Endometrial microvascular endothelial cells (primary cell): ENCODE measurements around the gene SMYD3. TPM values are rescaled to one million over a fixed set of nuclear protein-coding genes. Genes with fewer than 3 reads are reported as not detected.

ENCODE experiments used
- in situ Hi-C: cut with HindIII; loops from 2 replicates; pipeline ENCODE4 v1.10.0; 2017; ENCODE audit warnings: low sequenced_read_pairs, low pct_unique_long_range_greater_than_20kb; ENCODE audit errors: inconsistent ontology term
- total RNA-seq: library from RNA; depleted of rRNA; stranded (reverse); fragments of >200 nt; gene quantifications from one replicate; pipeline ENCODE4 v1.2.3, GENCODE V29; 2015; ENCODE audit errors: inconsistent ontology term

Gene SMYD3
- total RNA-seq, 1 donor from 2014 or later, result 16.6 TPM

DNA sequence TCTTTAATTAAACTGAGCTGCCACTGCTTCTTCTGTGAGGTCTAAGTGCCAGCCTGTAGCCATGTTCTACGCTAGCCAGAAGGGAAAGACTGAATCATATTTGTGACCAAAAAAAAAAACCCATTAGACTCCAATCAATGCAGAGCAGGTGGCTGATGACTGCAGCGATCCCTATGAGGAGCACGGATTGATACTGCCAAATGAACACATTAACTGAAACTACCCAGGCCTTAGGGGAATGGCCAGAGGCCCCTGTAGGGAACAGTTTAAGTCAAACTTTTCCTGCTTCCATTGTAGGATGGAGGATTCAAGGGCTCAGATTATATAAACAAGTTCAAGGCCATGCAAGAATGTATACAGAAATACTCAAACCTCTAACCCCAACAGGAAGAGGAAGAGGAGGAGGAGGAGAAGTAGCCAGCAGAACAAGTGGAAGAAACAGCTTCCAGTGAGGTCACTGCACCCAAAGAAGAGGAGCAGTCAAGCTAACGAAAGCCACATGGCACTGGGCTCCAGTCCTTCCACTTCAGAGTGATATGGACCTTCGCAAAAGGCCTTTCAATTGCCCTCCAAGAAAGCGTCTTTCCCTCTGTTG is 328.3 kb downstream of the SMYD3 start:
- in situ Hi-C loops, result no loop called here

DNA sequence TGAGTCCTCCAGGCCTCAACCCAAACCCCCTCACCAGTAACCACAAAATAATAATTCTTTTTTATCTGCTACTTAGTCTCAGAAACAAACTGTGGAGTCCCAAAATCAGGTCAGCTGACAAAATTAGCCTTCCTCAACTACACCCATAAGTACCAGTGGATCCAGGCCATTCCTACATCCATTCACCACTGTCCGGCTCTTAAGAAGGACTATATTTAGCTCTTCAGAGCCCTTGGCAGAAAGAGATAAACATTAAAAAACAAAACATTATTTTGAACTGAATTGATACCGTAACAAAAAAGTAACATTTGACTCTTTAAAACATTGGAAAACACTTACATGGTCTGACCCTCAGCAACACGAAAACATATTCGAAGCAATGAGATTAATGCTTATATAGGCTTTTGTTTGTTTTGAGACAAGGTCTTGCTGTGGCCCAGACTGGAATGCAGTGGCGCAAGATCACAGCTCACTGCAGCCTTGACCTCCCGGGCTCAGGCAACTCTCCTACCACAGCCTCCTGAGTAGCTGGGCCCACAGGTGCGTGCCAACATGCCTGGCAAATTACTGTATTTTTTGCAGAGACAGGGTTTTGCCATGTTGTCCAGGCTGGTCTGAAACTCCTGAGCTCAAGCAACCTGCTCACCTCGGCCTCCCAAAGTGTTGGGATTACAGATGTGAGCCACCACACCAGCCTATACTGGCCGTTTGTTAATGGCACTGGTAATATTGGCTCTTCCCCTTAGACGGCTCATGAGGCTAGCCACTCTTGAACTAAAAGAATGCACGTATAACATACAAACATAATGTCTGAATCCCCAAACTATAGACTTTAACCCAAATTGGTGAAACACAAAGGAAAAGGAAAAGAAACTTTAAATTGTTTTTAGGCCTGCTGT is 330.7 kb downstream of the SMYD3 start:
- in situ Hi-C loops, result no loop called here

DNA sequence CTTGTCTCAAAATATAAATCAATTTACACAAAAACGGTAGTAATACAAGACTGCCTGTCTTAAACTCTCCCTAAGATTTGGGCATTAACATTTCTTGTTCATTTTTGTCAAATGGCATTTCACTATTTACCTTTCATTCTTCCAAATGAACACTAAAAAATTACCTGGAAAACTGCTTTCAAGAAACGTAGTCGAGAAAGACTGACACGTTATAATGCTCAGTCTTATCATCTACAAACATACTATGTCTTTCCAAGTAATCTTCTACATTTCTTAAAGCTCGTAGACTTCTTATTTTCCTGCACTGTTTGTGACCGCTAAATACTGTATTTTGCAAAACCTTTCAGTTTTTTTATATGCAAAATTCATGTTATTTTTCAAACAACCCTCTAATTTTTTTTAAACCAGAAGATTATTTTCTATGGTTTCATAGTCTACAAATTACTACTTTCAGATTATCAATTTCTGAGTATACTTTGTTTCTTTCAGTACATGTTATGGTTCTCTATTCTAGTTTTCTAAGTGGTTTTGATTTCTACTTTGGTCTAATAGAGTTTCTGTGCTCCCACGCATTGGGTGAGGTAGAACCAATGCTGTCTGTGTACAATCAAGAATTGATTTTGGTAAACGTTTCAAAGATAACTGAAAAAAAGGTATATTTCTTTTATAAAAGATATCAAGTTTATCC is 336.4 kb downstream of the SMYD3 start:
- in situ Hi-C loops, result no loop called here

DNA sequence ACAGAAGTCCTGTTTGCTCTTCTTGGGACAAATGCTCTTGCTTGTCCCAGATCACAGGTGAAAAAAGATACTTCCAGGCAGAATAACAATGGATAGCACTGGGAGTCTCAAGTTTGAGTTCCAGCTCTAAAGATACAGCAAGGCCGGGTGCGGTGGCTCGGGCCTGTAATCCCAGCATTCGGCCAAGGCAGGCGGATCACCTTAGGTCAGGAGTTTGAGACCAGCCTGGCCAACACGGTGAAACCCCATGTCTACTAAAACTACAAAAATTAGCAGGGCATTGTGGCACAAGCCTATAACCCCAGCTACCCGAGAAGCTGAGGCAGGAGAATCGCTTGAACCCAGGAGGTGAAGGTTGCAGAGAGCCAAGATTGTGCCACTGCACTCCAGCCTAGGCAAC is 337.6 kb downstream of the SMYD3 start:
- in situ Hi-C loops, result no loop called here

DNA sequence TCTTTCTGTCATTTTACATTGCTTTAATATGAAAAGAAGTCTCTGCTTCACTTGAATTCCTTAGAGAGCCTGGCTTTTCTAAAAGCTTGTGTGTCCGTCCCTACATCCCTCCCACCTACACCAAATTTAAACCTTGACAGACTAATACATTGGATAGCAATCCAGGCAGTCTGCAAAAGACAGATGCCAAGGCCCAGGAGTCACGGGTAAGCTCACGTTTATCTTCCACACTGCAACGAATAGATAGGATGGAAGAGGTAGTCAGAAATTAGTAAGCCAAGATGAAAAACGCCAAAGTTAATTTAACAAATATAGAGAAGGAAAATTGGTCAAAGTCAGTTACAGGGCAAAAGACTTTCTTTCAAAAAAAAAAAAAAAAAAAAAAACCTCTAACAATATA is 338.1 kb downstream of the SMYD3 start:
- in situ Hi-C loops, result no loop called here

DNA sequence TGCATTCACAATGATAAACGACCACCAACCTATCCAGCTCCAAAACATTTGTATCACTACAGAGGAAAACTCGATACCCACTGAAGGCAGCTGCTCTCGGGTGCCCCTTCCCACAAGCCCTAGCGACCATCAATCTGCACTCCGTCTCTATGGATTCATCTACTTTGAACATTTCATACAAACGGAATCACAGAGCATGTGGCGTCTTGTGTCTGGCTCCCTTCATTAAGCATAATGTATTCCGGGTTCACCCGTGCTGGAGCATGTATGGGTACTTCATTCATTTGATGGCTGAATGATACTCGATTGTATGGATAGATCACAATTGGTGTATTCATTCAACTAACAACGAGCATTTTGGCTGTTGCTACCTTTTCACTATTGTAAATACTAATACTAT is 340.2 kb downstream of the SMYD3 start:
- in situ Hi-C loops, result no loop called here

DNA sequence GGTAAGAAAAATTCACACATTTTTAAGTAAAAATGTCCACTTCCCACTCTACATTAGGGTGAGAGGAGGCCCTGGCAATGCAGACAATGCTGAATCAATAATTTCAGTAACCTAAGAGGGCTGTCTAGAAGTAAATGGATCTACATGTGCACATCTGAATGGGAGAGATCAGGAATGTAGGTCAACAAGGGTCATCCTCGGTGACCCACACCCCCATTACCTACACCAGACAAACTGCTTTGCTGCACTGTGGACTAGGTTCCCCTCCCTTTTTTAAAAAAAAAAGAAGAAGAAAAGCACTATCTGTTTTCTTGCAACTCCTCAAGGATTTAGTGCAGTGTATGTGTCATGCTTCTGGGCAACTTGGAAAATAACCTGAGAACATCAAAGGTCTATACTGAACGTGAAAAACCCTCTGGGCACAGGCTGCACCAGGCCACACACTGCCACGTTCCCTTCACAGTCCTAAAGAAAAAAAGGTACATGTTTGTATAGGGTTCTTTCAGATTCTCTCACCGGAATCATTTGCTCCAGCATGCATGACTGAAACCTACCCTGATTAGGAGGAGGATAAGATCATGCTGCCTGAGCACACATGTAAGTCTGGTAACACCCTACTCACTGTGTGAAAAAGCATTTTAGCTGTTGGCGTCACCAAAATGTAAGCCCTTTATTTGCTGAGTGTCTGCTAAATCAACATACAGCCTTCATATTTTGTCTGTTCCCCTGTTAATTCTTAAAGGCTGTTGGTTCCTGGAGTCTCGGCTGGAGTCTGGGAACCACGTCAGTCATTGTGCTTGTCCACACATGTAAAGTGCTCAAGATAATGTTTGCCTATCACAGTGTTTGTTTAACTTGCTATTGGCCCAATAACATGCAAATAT is 341.0 kb downstream of the SMYD3 start:
- in situ Hi-C loops, result no loop called here

DNA sequence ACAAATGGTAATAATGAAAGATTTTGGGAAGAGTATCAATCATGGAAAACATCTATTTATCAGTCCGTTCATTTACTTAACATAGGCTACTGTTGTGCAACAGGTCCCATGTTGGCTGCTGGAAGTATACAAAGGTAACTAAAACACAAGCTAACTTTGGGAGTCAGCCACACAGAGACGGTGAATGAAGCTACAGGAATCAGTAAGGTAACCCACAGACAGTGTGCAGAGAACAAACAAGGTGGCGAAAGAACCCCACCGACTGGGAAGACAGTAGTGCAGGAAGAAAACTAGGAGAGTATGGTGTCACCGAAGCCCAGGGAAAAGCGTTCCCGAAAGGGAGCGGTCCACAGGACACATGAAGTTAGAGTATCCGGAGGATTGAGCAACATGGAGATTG is 342.3 kb downstream of the SMYD3 start:
- in situ Hi-C loops, result no loop called here

DNA sequence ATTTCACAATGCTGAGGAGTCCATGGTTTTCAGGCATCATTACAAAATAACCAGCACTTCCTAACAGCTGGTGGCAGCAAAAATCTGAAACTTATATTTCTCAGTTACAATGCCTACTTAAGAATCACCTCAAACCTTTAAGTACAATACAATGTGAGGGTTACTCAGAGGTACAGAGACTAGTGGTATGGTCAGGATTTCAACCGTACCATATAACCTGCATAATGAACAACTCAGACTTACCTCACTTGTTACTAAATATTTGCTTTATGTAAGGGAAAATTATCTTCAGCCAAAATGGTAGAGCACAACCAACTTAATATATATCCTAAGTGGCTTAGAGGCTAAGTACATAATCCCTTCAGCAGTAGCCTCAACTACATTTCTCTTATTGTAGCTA is 344.5 kb downstream of the SMYD3 start:
- in situ Hi-C loops, result no loop called here

DNA sequence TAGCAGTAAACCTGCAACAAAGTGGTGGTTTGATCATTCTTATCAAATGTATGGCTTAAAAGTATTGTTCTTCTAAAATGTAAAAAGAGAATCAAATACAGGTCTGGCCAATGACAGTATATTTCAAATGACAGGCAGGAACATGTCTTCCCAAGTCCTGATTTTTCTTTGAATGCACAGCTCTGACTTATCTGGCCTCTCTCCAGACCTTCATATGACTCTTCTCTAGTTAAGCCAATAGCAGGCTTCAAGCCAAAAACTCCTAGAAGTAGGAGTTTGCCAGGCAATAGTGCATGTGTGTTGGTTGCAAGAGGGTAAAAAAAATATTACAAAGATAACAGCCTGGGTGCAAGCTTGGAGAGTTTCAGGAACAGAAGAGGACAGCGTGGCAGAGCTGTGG is 345.5 kb downstream of the SMYD3 start:
- in situ Hi-C loops, result no loop called here

DNA sequence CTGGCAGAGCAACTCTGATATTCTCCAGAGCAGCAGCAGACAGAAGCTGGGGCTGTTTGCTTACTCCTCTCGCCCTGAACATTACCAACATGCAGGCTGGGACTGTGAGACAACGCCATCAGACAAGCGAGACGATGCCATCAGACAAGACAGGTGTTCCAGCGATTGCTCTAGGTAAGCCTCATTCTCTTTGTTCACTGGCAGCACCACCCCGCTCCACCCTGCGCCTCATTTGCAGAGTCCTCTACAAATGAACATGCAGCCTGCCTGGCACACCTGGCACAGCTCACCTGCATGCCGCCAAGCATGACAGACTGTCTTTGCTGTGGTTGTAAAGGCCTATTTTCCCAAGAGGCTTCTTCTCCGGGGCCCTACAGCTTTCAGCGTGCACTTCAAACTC is 346.2 kb downstream of the SMYD3 start:
- in situ Hi-C loops, result no loop called here

DNA sequence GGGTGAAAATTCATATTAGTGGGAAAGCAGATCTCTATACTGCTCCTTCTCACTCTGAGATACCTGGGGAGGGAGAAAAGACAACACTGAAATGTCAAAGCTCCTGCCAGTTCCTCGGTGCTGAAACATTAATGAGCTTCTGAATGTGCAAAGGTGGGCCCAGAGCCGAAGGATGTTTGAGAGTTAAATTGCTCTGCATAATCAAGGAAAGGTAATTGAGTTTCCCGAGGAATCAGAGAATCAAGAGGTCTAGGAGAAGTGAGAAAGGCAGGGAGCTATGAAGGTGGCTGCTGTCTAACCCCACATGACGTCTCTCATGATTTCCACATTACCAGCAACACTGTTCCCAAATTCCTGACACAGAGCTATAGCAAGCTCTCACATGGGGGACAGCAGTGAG is 346.7 kb downstream of the SMYD3 start:
- in situ Hi-C loops, result no loop called here

DNA sequence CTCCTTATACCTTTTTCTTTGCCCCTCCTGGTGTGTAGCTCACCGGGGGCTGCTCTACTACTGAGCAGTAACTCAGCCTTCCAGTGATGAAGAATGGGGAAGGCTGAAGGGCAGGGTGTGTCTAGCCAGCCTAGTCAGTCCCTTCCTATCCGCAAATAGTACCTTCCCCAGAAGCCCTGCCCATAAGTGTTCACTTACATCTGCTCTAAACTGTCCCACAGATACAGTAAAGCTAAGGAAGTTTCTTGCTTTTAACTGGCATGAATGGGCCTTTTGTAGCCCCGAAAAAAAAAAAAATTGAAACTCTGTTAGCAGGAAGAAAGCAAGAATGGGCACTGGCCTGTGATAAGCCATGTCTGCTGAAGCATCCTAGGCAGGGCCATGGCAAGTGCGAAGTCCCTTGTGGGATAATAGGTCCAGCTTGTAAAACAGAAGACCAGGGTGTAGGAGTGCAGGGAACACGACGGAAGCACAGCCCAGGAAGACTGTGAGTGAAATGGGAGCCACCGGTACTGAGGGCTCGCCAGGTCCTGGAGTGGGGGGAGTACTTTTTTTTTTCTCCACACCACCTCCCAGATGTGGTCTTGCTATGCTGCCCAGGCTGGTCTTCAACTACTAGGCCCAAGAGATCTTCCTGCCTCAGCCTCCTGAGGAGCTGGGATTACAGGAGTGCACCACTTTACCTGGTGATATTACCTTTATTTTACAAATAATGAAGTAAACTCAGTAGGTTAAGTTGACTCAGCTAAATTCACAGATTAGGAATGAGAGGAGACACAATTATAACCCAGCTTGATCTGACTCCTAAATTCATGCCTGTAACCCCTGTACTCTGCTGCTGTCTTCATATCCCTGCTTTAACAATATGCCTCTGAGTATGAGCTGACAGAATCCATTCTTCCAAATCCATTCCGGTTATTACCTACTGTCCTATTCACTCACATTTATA is 347.5 kb downstream of the SMYD3 start:
- in situ Hi-C loops, result no loop called here

DNA sequence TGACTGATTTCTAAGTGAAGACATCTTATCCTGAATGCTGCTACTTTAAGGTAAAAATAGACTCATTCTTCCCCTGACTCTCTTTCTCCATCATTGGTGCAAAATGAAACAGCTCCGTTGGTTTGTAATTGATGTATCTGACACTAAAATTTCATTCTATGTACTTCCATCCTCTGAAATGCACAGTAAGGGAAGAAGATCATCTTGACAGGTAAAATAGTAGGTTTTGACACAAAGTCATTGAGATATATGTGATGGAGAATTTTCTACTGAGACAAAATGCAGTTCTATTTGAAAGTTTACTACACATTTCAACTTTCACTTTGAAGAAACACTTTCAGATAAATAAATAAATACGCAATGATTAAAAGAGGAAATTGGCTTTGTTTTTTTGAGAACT is 348.9 kb downstream of the SMYD3 start:
- in situ Hi-C loops, result no loop called here

DNA sequence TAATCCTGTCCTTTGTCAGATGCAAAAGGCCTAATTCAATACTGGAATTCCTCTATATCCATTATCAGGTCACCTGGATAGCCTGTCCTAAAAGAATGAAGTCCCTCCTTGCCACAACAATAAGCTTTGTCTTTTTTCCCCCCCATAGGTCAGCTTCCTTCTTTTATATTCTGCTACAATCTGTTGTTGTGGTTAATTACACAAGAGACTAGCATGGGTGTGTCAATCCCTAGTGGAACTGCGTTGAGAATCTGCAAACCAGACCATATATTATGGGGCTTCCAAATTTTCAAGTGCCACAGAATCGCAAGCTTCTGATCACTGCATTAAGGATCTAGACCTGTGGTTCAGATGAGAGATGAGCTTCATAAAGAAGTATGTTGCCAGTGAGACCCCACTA is 349.6 kb downstream of the SMYD3 start:
- in situ Hi-C loops, result no loop called here

DNA sequence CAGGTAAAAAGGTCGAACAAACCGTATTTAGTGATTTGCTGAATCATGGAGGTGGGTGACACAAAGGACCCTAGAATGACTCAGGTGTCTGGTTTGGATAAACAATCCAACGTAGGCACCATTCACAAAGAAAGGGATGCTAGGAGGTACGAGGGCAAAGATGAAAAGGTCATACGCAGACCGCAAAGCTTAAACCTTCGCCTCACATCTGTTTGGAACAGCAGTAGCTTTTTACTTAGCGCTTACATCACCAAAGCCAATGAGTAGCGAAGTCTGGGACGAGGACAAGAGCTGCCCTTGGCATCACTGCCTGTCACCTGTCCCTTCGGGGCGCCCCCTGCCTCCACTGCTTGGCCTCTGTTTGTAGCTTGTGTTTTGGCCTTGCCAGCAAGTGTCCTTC is 350.2 kb downstream of the SMYD3 start:
- in situ Hi-C loops, result no loop called here

DNA sequence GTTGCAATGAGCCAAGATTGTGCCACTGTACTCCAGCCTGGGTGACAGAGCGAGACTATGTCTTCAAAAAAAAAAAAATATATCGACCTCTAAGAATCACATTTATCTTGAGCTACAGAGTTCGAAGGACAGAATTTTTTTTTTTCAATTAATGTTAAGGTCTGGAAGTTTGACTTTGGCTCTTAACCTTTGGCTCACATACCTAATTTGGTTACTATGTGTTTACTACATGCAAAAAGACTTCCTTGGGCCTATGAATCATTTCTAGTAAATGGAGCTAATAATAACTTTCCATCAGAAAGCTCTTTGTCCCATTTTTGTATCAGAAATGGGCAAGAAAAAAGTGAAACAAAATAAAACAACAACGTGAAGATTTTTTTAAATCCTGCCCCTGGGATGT is 351.2 kb downstream of the SMYD3 start:
- in situ Hi-C loops, result no loop called here

DNA sequence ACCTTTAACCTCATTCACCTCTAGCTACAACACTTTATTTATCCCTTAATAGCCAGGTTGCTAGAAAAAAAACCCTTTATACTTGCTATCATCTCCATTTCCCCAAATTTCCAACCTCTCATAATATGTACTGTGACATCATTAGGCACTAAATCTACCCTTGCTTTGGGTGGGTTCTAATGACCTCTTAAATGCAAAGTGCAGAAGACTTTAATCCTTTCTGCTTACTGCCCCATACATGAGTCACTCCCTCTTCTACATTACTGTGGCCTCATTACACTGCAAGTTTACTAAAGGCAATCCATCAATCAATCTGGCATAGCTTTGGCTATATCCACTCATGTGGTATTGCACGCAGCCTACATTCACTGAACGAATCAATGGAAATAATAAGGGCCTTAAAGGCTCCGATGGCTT is 353.3 kb downstream of the SMYD3 start:
- in situ Hi-C loops, result no loop called here
